Endothelial cell (in vitro differentiated cells): Measurements from ENCODE around the gene CDCA3. TPM values are rescaled to one million over a fixed set of nuclear protein-coding genes. Genes with fewer than 3 reads are reported as not detected.

Experiments used
- DNase-seq: peaks from one replicate; pipeline ENCODE4 v3.0.0; 2021; ENCODE audit warnings: low spot score
- H3K27ac Mint-ChIP-seq: one replicate; pipeline ENCODE4 v1.8.0; 2021; ENCODE audit warnings: mixed read lengths, inconsistent platforms; ENCODE audit not compliant: unreplicated experiment
- H3K27me3 Mint-ChIP-seq: one replicate; pipeline ENCODE4 v1.8.0; 2021; ENCODE audit warnings: mild to moderate bottlenecking, moderate library complexity, mixed read lengths, inconsistent platforms; ENCODE audit not compliant: unreplicated experiment
- H3K36me3 Mint-ChIP-seq: one replicate; pipeline ENCODE4 v1.8.0; 2021; ENCODE audit warnings: mild to moderate bottlenecking, low read depth, mixed read lengths, inconsistent platforms; ENCODE audit not compliant: unreplicated experiment
- H3K4me1 Mint-ChIP-seq: one replicate; pipeline ENCODE4 v1.8.0; 2021; ENCODE audit warnings: mild to moderate bottlenecking, mixed read lengths, inconsistent platforms; ENCODE audit not compliant: unreplicated experiment
- H3K4me3 Mint-ChIP-seq: one replicate; pipeline ENCODE4 v1.8.0; 2021; ENCODE audit warnings: mild to moderate bottlenecking, mixed read lengths, inconsistent platforms; ENCODE audit not compliant: unreplicated experiment
- H3K9me3 Mint-ChIP-seq: one replicate; pipeline ENCODE4 v1.8.0; 2021; ENCODE audit warnings: mixed read lengths, inconsistent platforms; ENCODE audit not compliant: unreplicated experiment
- CTCF ChIP-seq: fragments of 200-600 bp; sonication (generic); IDR thresholded peaks from one replicate; pipeline ENCODE4 v1.5.0; 2021; ENCODE audit warnings: antibody characterized with exemption; ENCODE audit not compliant: unreplicated experiment
- total RNA-seq: library from RNA; stranded (reverse); fragmentation: NEBNext Ultra II Directional; extraction: Animal tissue kit (Norgen Biotek cat#: 25700); gene quantifications from one replicate; pipeline ENCODE4 v1.2.1, GENCODE V29; 2021; ENCODE audit not compliant: unreplicated experiment

CDCA3 gene
- total RNA-seq, 1 donor from 2014 or later, result 6.2 TPM

GRCh38 chr12:6818645-6819044 lies 32.4 kb downstream of the CDCA3 start:
- H3K27ac Mint-ChIP-seq, result no peak overlapping the region
- H3K4me3 Mint-ChIP-seq, result no peak overlapping the region
- H3K27me3 Mint-ChIP-seq, result peaks cover 26% of the 10 kb centered on the region
- no peaks in the 10 kb centered on the region for H3K9me3 Mint-ChIP-seq
- no peak for DNase-seq
- peaks cover 58% of the 10 kb centered on the region for H3K4me1 Mint-ChIP-seq
- TF ChIP-seq CTCF, result no peak
- H3K36me3 Mint-ChIP-seq, result peaks cover 18% of the 10 kb centered on the region

GRCh38 chr12:6818222-6818621 lies 32.9 kb downstream of the CDCA3 start:
- Mint-ChIP-seq H3K36me3 (peaks cover 18% of the 10 kb centered on the region), H3K4me1 (peaks cover 58% of the 10 kb centered on the region), H3K9me3 (no peaks in the 10 kb centered on the region), H3K27ac (peak overlapping the region; percentile 28), H3K27me3 (peaks cover 26% of the 10 kb centered on the region), H3K4me3 (no peak overlapping the region)
- TF ChIP-seq CTCF, result no peak
- DNase-seq, result no peak

GRCh38 chr12:6817662-6818157 lies 33.4 kb downstream of the CDCA3 start:
- no peak for DNase-seq
- no peak for TF ChIP-seq CTCF
- Mint-ChIP-seq H3K4me1 (peaks cover 54% of the 10 kb centered on the region), H3K27ac (peak overlapping the region; percentile 28), H3K36me3 (peaks cover 18% of the 10 kb centered on the region), H3K9me3 (no peaks in the 10 kb centered on the region), H3K27me3 (peaks cover 26% of the 10 kb centered on the region), H3K4me3 (peak overlapping the region; percentile 48)

GRCh38 chr12:6817098-6817497 lies 34.0 kb downstream of the CDCA3 start:
- Mint-ChIP-seq H3K27me3 (peaks cover 24% of the 10 kb centered on the region), H3K4me3 (no peak overlapping the region), H3K9me3 (no peaks in the 10 kb centered on the region), H3K27ac (no peak overlapping the region), H3K36me3 (peaks cover 18% of the 10 kb centered on the region), H3K4me1 (peaks cover 52% of the 10 kb centered on the region)
- DNase-seq, result no peak
- no peak for TF ChIP-seq CTCF

GRCh38 chr12:6816598-6816997 lies 34.5 kb downstream of the CDCA3 start:
- peaks cover 25% of the 10 kb centered on the region for H3K27me3 Mint-ChIP-seq
- DNase-seq, result no peak
- peaks cover 18% of the 10 kb centered on the region for H3K36me3 Mint-ChIP-seq
- H3K4me1 Mint-ChIP-seq, result peaks cover 50% of the 10 kb centered on the region
- no peaks in the 10 kb centered on the region for H3K9me3 Mint-ChIP-seq
- no peak overlapping the region for H3K4me3 Mint-ChIP-seq
- no peak for TF ChIP-seq CTCF
- H3K27ac Mint-ChIP-seq, result no peak overlapping the region
